Lung (tissue), 12 donors: ENCODE results near the gene MYDGF. TPM values are rescaled to one million over a fixed set of nuclear protein-coding genes. Genes with fewer than 3 reads are reported as not detected.

Source experiments
- ATAC-seq: fragments of 200-7000 bp; cut with Tn5 transposase; one replicate; pipeline ENCODE4 v1.9.1; 2020; ENCODE audit warnings: moderate number of reproducible peaks; ENCODE audit not compliant: insufficient read depth, low FRiP score
- DNase-seq, 3 donors: peaks; one replicate each; pipeline ENCODE4 v3.0.0-alpha.2; 2013 to 2017
- H3K27ac ChIP-seq, 2 donors: one replicate each; pipeline ENCODE4 v1.5.1; 2013; ENCODE audit warnings: mild to moderate bottlenecking in 2 of 2, moderate library complexity in 2 of 2, control low read depth in 1 of 2, inconsistent platforms in 1 of 2, low read depth in 1 of 2, low read length in 1 of 2
- H3K27me3 ChIP-seq, 3 donors: one replicate each; pipeline ENCODE4 v1.5.1; 2013; ENCODE audit warnings: low read length in 2 of 3; ENCODE audit not compliant: control insufficient read depth in 3 of 3, insufficient read depth in 3 of 3
- H3K36me3 ChIP-seq, 4 donors: one replicate each; pipeline ENCODE4 v1.5.1; 2013; ENCODE audit warnings: low read length in 4 of 4, mild to moderate bottlenecking in 1 of 4, moderate library complexity in 1 of 4; ENCODE audit not compliant: control insufficient read depth in 4 of 4, insufficient read depth in 4 of 4
- H3K4me1 ChIP-seq, 5 donors: one replicate each; pipeline ENCODE4 v1.5.1; 2013; ENCODE audit warnings: low read length in 5 of 5, mild to moderate bottlenecking in 2 of 5, moderate library complexity in 1 of 5; ENCODE audit not compliant: control insufficient read depth in 5 of 5, insufficient read depth in 5 of 5
- H3K4me3 ChIP-seq: one replicate; pipeline ENCODE4 v1.5.1; 2013; ENCODE audit warnings: mild to moderate bottlenecking, control low read depth, moderate library complexity
- H3K9ac ChIP-seq, 2 donors: one replicate each; pipeline ENCODE4 v1.5.1; 2013; ENCODE audit warnings: low read length in 2 of 2, control low read depth in 1 of 2; ENCODE audit not compliant: insufficient read depth in 1 of 2
- H3K9me3 ChIP-seq, 4 donors: one replicate each; pipeline ENCODE4 v1.5.1; 2013; ENCODE audit warnings: low read length in 3 of 4, mild to moderate bottlenecking in 1 of 4, moderate library complexity in 1 of 4; ENCODE audit not compliant: control insufficient read depth in 4 of 4, insufficient read depth in 3 of 4
- CTCF ChIP-seq: IDR thresholded peaks from 2 replicates; pipeline ENCODE4 v1.5.1; 2012; ENCODE audit warnings: mild to moderate bottlenecking; ENCODE audit errors: control extremely low read depth, extremely low read depth
- WGBS, 2 donors: extraction: QIAGEN DNeasy Blood & Tissue Kit; methylation state at CpG; one replicate each; pipeline ENCODE4 v1.1.7; 2013; 5-methylcytosine and 5-hydroxymethylcytosine counted together
- polyA plus RNA-seq, 2 donors: library from polyadenylated mRNA; stranded (reverse); fragments of 200-250 nt; gene quantifications; one replicate each; pipeline ENCODE4 v1.2.1, GENCODE V29; 2013
- total RNA-seq, 2 donors: library from RNA; depleted of rRNA in 1 of 2; stranded (reverse); fragments of >200 nt in 1 of 2; gene quantifications; one replicate each; pipeline ENCODE4 v1.2.1, GENCODE V29; 2014 to 2021
- donor health status: control.
- donor health status: control.
- donor health status: Bipolar disorder and iron deficiency.
- donor health status: healthy.
- donor health status: DM: yes; HTN: yes; CAD: no.

MYDGF gene
- total and polyA plus RNA-seq, 4 donors, result 70.4 to 280 (median 142) TPM

GRCh38 chr19:4710281-4710600 is 40.1 kb upstream of the MYDGF start:
- Histone ChIP-seq H3K4me1 (peaks cover 0 to 7% (median 2%) of the 10 kb centered on the region in 5 donors), H3K4me3 (no peak overlapping the region), H3K27me3 (no peaks in the 10 kb centered on the region), H3K9ac (no peak overlapping the region), H3K9me3 (no peaks in the 10 kb centered on the region), H3K27ac (no peak overlapping the region), H3K36me3 (peaks cover 7 to 56% (median 20%) of the 10 kb centered on the region in 4 donors)
- WGBS, 2 donors, result 90 to 98% methylated on average over 16 of the region's 16 CpGs
- no peak for DNase-seq
- ATAC-seq, result no peak
- no peak for TF ChIP-seq CTCF

- Histone ChIP-seq H3K9me3 (no peaks in the 10 kb centered on the region), H3K4me3 (no peak overlapping the region), H3K27ac (no peak overlapping the region), H3K4me1 (peaks cover 0 to 7% (median 0%) of the 10 kb centered on the region in 5 donors), H3K27me3 (no peaks in the 10 kb centered on the region), H3K36me3 (peaks cover 7 to 55% (median 20%) of the 10 kb centered on the region in 4 donors), H3K9ac (no peak overlapping the region)
- TF ChIP-seq CTCF, result no peak
- 75 to 88% methylated on average over 20 of the region's 20 CpGs for WGBS, 2 donors
- no peak for ATAC-seq
- no peak for DNase-seq
These were observed 39.5 kb upstream of the MYDGF start for GRCh38 chr19:4709440-4710280.

- no peak overlapping the region for H3K9ac ChIP-seq
- no peaks in the 10 kb centered on the region for H3K27me3 ChIP-seq
- no peak overlapping the region for H3K4me3 ChIP-seq
- peaks cover 0 to 6% (median 0%) of the 10 kb centered on the region in 5 donors for H3K4me1 ChIP-seq
- ATAC-seq (no peak), DNase-seq (no peak)
- no peak for TF ChIP-seq CTCF
- peak overlapping the region in 1 of 2 donors; percentile 43 for H3K27ac ChIP-seq
- H3K9me3 ChIP-seq, result no peaks in the 10 kb centered on the region
- peaks cover 7 to 52% (median 22%) of the 10 kb centered on the region in 4 donors for H3K36me3 ChIP-seq
- 88 to 95% methylated on average over 10 of the region's 10 CpGs for WGBS, 2 donors
These were observed 38.0 kb upstream of the MYDGF start for GRCh38 chr19:4707956-4708650.
